ENCODE data around the gene HELZ.

HELZ gene

DNA sequence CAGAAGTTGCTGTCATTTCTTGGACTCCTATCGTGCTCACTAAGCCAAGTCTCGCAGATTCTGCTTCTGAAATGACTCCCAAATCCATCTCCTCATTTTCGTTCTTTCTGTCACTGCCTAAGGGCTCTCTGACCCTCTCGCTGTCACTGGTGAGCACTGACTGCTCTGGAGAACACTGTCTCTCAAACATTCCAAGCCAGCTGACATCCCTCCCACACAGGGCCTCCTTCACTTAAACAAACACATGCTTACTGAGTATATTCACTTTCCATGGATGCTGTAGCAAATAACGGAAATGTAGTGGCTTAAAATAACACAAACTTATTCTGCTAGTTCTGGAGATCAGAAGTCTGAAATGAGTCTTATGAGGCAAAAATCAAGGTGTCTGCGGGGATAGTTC lies 181.9 kb downstream of the HELZ start:
- TF ChIP-seq, protein P1, sequence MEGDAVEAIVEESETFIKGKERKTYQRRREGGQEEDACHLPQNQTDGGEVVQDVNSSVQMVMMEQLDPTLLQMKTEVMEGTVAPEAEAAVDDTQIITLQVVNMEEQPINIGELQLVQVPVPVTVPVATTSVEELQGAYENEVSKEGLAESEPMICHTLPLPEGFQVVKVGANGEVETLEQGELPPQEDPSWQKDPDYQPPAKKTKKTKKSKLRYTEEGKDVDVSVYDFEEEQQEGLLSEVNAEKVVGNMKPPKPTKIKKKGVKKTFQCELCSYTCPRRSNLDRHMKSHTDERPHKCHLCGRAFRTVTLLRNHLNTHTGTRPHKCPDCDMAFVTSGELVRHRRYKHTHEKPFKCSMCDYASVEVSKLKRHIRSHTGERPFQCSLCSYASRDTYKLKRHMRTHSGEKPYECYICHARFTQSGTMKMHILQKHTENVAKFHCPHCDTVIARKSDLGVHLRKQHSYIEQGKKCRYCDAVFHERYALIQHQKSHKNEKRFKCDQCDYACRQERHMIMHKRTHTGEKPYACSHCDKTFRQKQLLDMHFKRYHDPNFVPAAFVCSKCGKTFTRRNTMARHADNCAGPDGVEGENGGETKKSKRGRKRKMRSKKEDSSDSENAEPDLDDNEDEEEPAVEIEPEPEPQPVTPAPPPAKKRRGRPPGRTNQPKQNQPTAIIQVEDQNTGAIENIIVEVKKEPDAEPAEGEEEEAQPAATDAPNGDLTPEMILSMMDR (conservative IDR thresholded peaks at IDR 0.05; ENCODE audit: low read depth): no peak
- CTCF ChIA-PET: no interaction called here
- DNase-seq (ENCODE audit: low spot score): no peak
- POLR2A ChIA-PET (ENCODE audit: low non-redundant PET): no interaction called here
- H3K27ac ChIP-seq: no peak overlapping the region

- CTCF ChIA-PET: interaction anchor here (0.6 kb wide), 1 partner anchor 17 kb away, joined by 3 read pairs; no protein-coding TSS in a partner anchor
- DNase-seq (ENCODE audit: low spot score): no peak
- POLR2A ChIA-PET (ENCODE audit: low non-redundant PET): no interaction called here
- TF ChIP-seq, protein P1 (conservative IDR thresholded peaks at IDR 0.05; ENCODE audit: low read depth): no peak
- no peak overlapping the region for H3K27ac ChIP-seq
Measured at GRCh38 chr17:67059372-67059771, 185.6 kb downstream of the HELZ start.

GRCh38 chr17:67058036-67058435 lies 187.0 kb downstream of the HELZ start:
- CTCF ChIA-PET: no interaction called here

GRCh38 chr17:67056746-67057490 lies 188.1 kb downstream of the HELZ start:
- no peak for DNase-seq (ENCODE audit: low spot score)
- CTCF ChIA-PET: interaction anchor here (0.5 to 0.8 kb wide), 3 partner anchors 141 to 747 kb away, joined by 3 to 9 read pairs (median 4); no protein-coding TSS in a partner anchor
- POLR2A ChIA-PET (ENCODE audit: low non-redundant PET): no interaction called here
- TF ChIP-seq, protein P1 (conservative IDR thresholded peaks at IDR 0.05; ENCODE audit: low read depth): no peak
- no peak overlapping the region for H3K27ac ChIP-seq

More at GRCh38 chr17:67058036-67058435, 187.0 kb downstream of the HELZ start:
- DNase-seq (ENCODE audit: low spot score): no peak
- no peak overlapping the region for H3K27ac ChIP-seq
- POLR2A ChIA-PET (ENCODE audit: low non-redundant PET): no interaction called here
- TF ChIP-seq, protein P1 (conservative IDR thresholded peaks at IDR 0.05; ENCODE audit: low read depth): no peak

DNA sequence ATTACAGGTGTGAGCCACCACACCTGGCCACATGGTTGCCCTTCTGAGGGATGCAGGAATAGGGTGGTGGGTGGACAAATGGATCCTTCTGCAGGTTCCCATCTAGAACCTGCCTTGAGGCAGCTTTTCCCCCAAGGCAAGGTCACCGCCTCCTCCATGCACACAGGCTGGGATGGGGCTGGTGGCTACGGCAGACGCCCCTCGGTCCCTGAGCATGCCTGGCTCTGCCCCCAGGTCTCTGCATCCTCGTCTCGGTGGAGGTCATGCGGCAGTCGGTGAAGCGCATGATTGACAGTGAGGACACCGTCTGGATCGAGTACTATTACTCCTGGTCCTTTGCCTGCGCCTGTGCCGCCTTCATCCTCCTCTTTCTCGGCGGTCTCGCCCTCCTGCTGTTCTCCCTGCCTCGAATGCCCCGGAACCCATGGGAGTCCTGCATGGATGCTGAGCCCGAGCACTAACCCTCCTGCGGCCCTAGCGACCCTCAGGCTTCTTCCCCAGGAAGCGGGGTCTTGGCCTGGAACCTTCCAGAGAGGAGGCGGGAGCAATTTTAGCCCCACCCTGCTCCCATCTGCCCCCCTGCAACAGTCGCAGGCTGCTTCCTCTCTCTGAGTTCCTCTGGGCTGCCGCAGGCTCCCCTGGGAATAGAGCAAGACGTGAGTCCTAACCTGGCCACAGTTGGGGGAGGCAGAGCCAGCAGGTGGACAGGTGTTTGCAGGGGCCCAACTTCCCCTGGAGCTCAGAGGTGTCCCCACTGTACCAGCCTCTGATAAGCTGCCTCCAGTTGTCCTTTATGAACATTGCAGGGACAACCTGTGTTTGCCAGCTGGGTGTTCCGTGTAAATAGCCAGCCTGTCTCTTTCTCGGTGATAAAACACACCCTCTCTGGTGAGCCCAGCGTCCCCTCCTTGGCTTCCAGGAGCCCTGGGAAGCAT lies 188.9 kb downstream of the HELZ start:
- H3K27ac ChIP-seq: no peak overlapping the region
- ChIA-PET CTCF (interaction anchor here (0.5 to 0.8 kb wide), 5 partner anchors 140 to 1268 kb away, joined by 3 to 9 read pairs (median 3); no protein-coding TSS in a partner anchor), POLR2A (ENCODE audit: low non-redundant PET) (no interaction called here)
- DNase-seq (ENCODE audit: low spot score): no peak
- TF ChIP-seq, protein P1 (conservative IDR thresholded peaks at IDR 0.05; ENCODE audit: low read depth): no peak

GRCh38 chr17:67055041-67055443 lies 190.0 kb downstream of the HELZ start:
- ChIA-PET POLR2A (ENCODE audit: low non-redundant PET) (no interaction called here), CTCF (interaction anchor here (0.6 kb wide), 1 partner anchor 759 kb away, joined by 3 read pairs; no protein-coding TSS in a partner anchor)
- TF ChIP-seq, protein P1 (conservative IDR thresholded peaks at IDR 0.05; ENCODE audit: low read depth): no peak
- no peak for DNase-seq (ENCODE audit: low spot score)
- no peak overlapping the region for H3K27ac ChIP-seq
